ENCODE data around the gene HOXD9. TPM values are rescaled to one million over a fixed set of nuclear protein-coding genes. Genes with fewer than 3 reads are reported as not detected.
A peak's percentile ranks its signal among the peaks of the same experiment; 100 is the strongest.

The HOXD9 gene
- total RNA-seq, 1 experiment from 2014 or later, result not detected

GRCh38 chr2:176117823-176118371 lies 4.6 kb upstream of the HOXD9 start (continued):
- TF ChIP-seq TEAD4 (CRISPR knock-in tag; IDR thresholded peaks at IDR 0.05) (no peak), E2F5 (CRISPR knock-in tag; IDR thresholded peaks at IDR 0.05) (no peak), ZNF671 (CRISPR knock-in tag; IDR thresholded peaks at IDR 0.05) (no peak), ATF3 (CRISPR knock-in tag; conservative IDR thresholded peaks at IDR 0.05) (no peak), IRF2 (CRISPR knock-in tag; IDR thresholded peaks at IDR 0.05; ENCODE audit: borderline replicate concordance, low read depth) (no peak), ZNF263 (CRISPR knock-in tag; IDR thresholded peaks at IDR 0.05; ENCODE audit: low read depth) (no peak), ZBTB21 (CRISPR knock-in tag; IDR thresholded peaks at IDR 0.05; ENCODE audit: borderline replicate concordance) (no peak), MYBL2 (CRISPR knock-in tag; IDR thresholded peaks at IDR 0.05) (no peak), USF1 (CRISPR knock-in tag; IDR thresholded peaks at IDR 0.05) (no peak), MAX (CRISPR knock-in tag; IDR thresholded peaks at IDR 0.05) (no peak), ETV6 (CRISPR knock-in tag; IDR thresholded peaks at IDR 0.05) (no peak)

GRCh38 chr2:176118601-176119339 lies 3.7 kb upstream of the HOXD9 start:
- Mint-ChIP-seq H3K4me3 (no peak overlapping the region), H3K9me3 (peaks cover 4% of the 10 kb centered on the region), H3K27ac (no peak overlapping the region), H3K4me1 (peaks cover 17% of the 10 kb centered on the region), H3K36me3 (0 out of 2 replicates have a peak, but pooled peaks cover 3% of the 10 kb centered on the region), H3K27me3 (ENCODE audit: low read depth) (peaks cover 100% of the 10 kb centered on the region)
- ChIA-PET CTCF (no interaction called here), POLR2A (no interaction called here)
- ATAC-seq (no peak), DNase-seq (ENCODE audit: low spot score) (peak; percentile 70)
- TF ChIP-seq CTCF (IDR thresholded peaks at IDR 0.05), result peak; percentile 55
- no peak for TF ChIP-seq NR3C1 (CRISPR knock-in tag; conservative IDR thresholded peaks at IDR 0.05; ENCODE audit: low read depth)

GRCh38 chr2:176120364-176121189 lies 1.9 kb upstream of the HOXD9 start:
- no peak for ATAC-seq
- H3K4me3 Mint-ChIP-seq, result no peak overlapping the region
- peaks cover 13% of the 10 kb centered on the region for H3K4me1 Mint-ChIP-seq
- peaks cover 100% of the 10 kb centered on the region for H3K27me3 Mint-ChIP-seq (ENCODE audit: low read depth)
- TF ChIP-seq FOXJ3 (CRISPR knock-in tag; IDR thresholded peaks at IDR 0.05; ENCODE audit: borderline replicate concordance) (no peak), TEAD1 (CRISPR knock-in tag; IDR thresholded peaks at IDR 0.05) (no peak)
- peaks cover 5% of the 10 kb centered on the region; the same call in 1 of the 2 replicates for H3K36me3 Mint-ChIP-seq
- no peak overlapping the region for H3K27ac Mint-ChIP-seq
- ChIA-PET CTCF (interaction anchor here (0.9 to 3.3 kb wide), 12 partner anchors 8 to 1028 kb away, joined by 3 to 15 read pairs (median 4); partner anchors contain the start of gene HOXD8), POLR2A (interaction anchor here (0.6 kb wide), 1 partner anchor 75 kb away, joined by 5 read pairs; no protein-coding TSS in a partner anchor)
- DNase-seq (ENCODE audit: low spot score), result no peak
- H3K9me3 Mint-ChIP-seq, result peaks cover 4% of the 10 kb centered on the region

All from WTC11 (cell line).